Neuronal stem cell (in vitro differentiated cells): Measurements from ENCODE around the gene TMEM114.

Experiments
- DNase-seq: peaks from one replicate; pipeline ENCODE4 v3.0.0-alpha.2; 2013; ENCODE audit warnings: low spot score
- H2AFZ ChIP-seq: one replicate; pipeline ENCODE4 v1.6.1; 2013; ENCODE audit warnings: mild to moderate bottlenecking, low read length, inconsistent platforms
- H2AK5ac ChIP-seq: 2 replicates; pipeline ENCODE4 v1.6.1; 2013; ENCODE audit warnings: low read depth, mild to moderate bottlenecking, inconsistent platforms, low read length, moderate library complexity, mixed read lengths
- H2BK120ac ChIP-seq: 2 replicates; pipeline ENCODE4 v1.6.1; 2013; ENCODE audit warnings: low read depth, mild to moderate bottlenecking, inconsistent platforms, low read length, moderate library complexity, mixed read lengths
- H2BK12ac ChIP-seq: one replicate; pipeline ENCODE4 v1.6.1; 2013; ENCODE audit warnings: low read length, inconsistent platforms
- H2BK15ac ChIP-seq: 2 replicates; pipeline ENCODE4 v1.6.1; 2013; ENCODE audit warnings: mild to moderate bottlenecking, low read length, inconsistent platforms, mixed read lengths
- H2BK5ac ChIP-seq: one replicate; pipeline ENCODE4 v1.6.1; 2013; ENCODE audit warnings: inconsistent platforms, mild to moderate bottlenecking, low read length, moderate library complexity
- H3K14ac ChIP-seq: one replicate; pipeline ENCODE4 v1.6.1; 2013; ENCODE audit warnings: low read length, inconsistent platforms
- H3K18ac ChIP-seq: 2 replicates; pipeline ENCODE4 v1.6.1; 2013; ENCODE audit warnings: low read length, inconsistent platforms
- H3K23ac ChIP-seq: 2 replicates; pipeline ENCODE4 v1.6.1; 2013; ENCODE audit warnings: low read depth, mild to moderate bottlenecking, mixed read lengths, low read length, inconsistent platforms; ENCODE audit not compliant: poor library complexity
- H3K27ac ChIP-seq: replicated peaks from 3 replicates; pipeline ENCODE4 v1.5.1; 2013; ENCODE audit warnings: low read length, inconsistent platforms
- H3K27me3 ChIP-seq, 3 experiments: 2 replicates each; pipeline ENCODE4 v1.6.1; 2013; ENCODE audit warnings: low read length in 3 of 3, mild to moderate bottlenecking in 2 of 3, inconsistent platforms in 1 of 3, low read depth in 1 of 3, mixed read lengths in 1 of 3, moderate library complexity in 1 of 3; ENCODE audit not compliant: control insufficient read depth in 3 of 3, insufficient read depth in 3 of 3
- H3K36me3 ChIP-seq, 2 donors: replicated peaks in 1 of 2; 2 replicates each; pipeline ENCODE4 v1.6.1; 2013; ENCODE audit warnings: low read length in 2 of 2; ENCODE audit not compliant: control insufficient read depth in 2 of 2, insufficient read depth in 2 of 2
- H3K4ac ChIP-seq: 2 replicates; pipeline ENCODE4 v1.6.1; 2013; ENCODE audit warnings: inconsistent platforms, mild to moderate bottlenecking, low read length, moderate library complexity
- H3K4me1 ChIP-seq, 2 donors: 1 replicate in 1 of 2; 2 replicates in 1 of 2; pipeline ENCODE4 v1.6.1; 2013; ENCODE audit warnings: low read length in 2 of 2, low read depth in 1 of 2; ENCODE audit not compliant: control insufficient read depth in 2 of 2, insufficient read depth in 1 of 2
- H3K4me2 ChIP-seq: one replicate; pipeline ENCODE4 v1.6.1; 2013; ENCODE audit warnings: mild to moderate bottlenecking, low read length, inconsistent platforms; ENCODE audit not compliant: insufficient read depth, poor library complexity, severe bottlenecking
- H3K4me3 ChIP-seq, 2 donors: 2 replicates each; pipeline ENCODE4 v1.5.1; 2013; ENCODE audit warnings: low read length in 2 of 2, mild to moderate bottlenecking in 2 of 2, inconsistent platforms in 1 of 2, moderate library complexity in 1 of 2
- H3K79me1 ChIP-seq: one replicate; pipeline ENCODE4 v1.6.1; 2013; ENCODE audit warnings: low read depth, mild to moderate bottlenecking, inconsistent platforms, low read length, moderate library complexity
- H3K9ac ChIP-seq: one replicate; pipeline ENCODE4 v1.6.1; 2013; ENCODE audit warnings: mild to moderate bottlenecking, low read depth, low read length, inconsistent platforms; ENCODE audit not compliant: poor library complexity
- H3K9me3 ChIP-seq, 2 donors: replicated peaks in 1 of 2; 2 replicates each; pipeline versions ENCODE3 to v1.6.1; 2013; ENCODE audit warnings: low read length in 2 of 2, mild to moderate bottlenecking in 2 of 2, inconsistent platforms in 1 of 2, low read depth in 1 of 2, mixed read lengths in 1 of 2, moderate library complexity in 1 of 2; ENCODE audit not compliant: control insufficient read depth in 2 of 2, insufficient read depth in 1 of 2
- H4K8ac ChIP-seq: one replicate; pipeline ENCODE4 v1.6.1; 2013; ENCODE audit warnings: low read depth, mild to moderate bottlenecking, inconsistent platforms, low read length, moderate library complexity
- H4K91ac ChIP-seq: one replicate; pipeline ENCODE4 v1.6.1; 2013; ENCODE audit warnings: low read length, low read depth, mild to moderate bottlenecking, inconsistent platforms; ENCODE audit not compliant: poor library complexity
- WGBS, 2 donors: extraction: QIAGEN DNeasy Blood & Tissue Kit; methylation state at CpG; one replicate each; pipeline ENCODE4 v1.1.7; 2013; ENCODE audit warnings: missing lambda C conversion rate in 2 of 2, mixed read lengths in 1 of 2; ENCODE audit not compliant: insufficient read length in 2 of 2, insufficient replicate concordance in 1 of 2; ENCODE audit errors: extremely low coverage in 2 of 2; 5-methylcytosine and 5-hydroxymethylcytosine counted together

The TMEM114 gene

DNA sequence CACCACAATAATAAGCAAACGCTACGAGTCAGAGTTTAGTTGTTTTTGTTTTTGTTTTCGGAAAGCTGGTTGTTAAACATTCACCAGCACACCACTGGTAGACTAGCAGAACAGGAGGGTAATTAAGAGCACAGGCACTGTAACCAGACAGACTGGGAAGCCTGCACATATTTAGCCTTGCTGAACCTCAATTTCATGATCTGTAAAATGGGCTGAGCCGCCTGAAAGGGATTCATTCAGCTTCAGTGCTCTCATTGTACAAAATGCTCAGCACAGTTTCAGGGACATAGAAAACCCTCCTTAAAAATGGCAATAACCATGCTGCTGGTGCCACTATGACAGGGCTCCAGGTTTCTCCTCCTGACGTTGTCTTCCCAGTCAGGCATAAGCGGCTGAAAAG lies 66.4 kb downstream of the TMEM114 start:
- no peak overlapping the region for H3K18ac ChIP-seq
- no peak overlapping the region for H2AK5ac ChIP-seq
- H3K23ac ChIP-seq: no peak overlapping the region
- H3K4me2 ChIP-seq: no peak overlapping the region
- no peak overlapping the region for H3K27ac ChIP-seq
- H3K4me3 ChIP-seq: no peak overlapping the region
- H3K36me3 ChIP-seq: no peaks in the 10 kb centered on the region
- no CpG with 5 or more reads among the region's 6 CpGs for WGBS, 2 donors
- no peak overlapping the region for H2BK12ac ChIP-seq
- H2BK5ac ChIP-seq: no peak overlapping the region
- DNase-seq: no peak
- peaks cover 0 to 15% (median 0%) of the 10 kb centered on the region in 3 experiments for H3K27me3 ChIP-seq
- no peak overlapping the region for H2BK120ac ChIP-seq
- H3K79me1 ChIP-seq: no peaks in the 10 kb centered on the region
- H3K4me1 ChIP-seq: peaks cover 0 to 4% of the 10 kb centered on the region in 2 donors
- H3K9me3 ChIP-seq: no peaks in the 10 kb centered on the region
- H2AFZ ChIP-seq: no peak overlapping the region
- H2BK15ac ChIP-seq: no peak overlapping the region
- no peak overlapping the region for H4K8ac ChIP-seq
- H4K91ac ChIP-seq: no peak overlapping the region
- H3K14ac ChIP-seq: no peak overlapping the region
- H3K9ac ChIP-seq: no peak overlapping the region
- H3K4ac ChIP-seq: no peak overlapping the region

DNA sequence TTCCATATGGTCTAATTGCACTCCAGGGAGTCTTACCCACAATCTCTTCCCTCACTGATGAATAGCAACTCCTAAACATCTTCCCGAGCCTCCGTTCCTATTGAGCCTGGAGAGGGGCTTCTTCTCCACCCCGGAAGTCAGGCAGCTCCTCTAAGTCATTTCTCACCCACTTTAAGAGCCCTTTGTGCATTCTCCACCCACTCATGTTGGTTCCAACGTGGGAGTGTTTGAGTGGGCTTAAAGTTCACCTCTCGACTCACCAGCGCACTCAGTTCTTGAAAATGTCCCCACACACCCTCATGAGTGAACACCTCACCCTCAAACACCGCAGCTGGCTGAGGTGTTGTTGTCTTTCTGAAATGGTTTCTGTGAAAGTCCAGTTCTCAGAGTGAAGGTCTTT lies 67.6 kb downstream of the TMEM114 start:
- Histone ChIP-seq H3K4me2 (no peak overlapping the region), H3K79me1 (no peaks in the 10 kb centered on the region), H3K36me3 (no peaks in the 10 kb centered on the region), H2BK120ac (no peak overlapping the region), H2AFZ (no peak overlapping the region), H3K9ac (no peak overlapping the region), H3K23ac (no peak overlapping the region), H3K18ac (no peak overlapping the region), H3K4me1 (peaks cover 0 to 2% of the 10 kb centered on the region in 2 donors), H3K4ac (no peak overlapping the region), H4K91ac (no peak overlapping the region), H3K27ac (no peak overlapping the region), H2BK12ac (no peak overlapping the region), H3K27me3 (peaks cover 0 to 9% (median 0%) of the 10 kb centered on the region in 3 experiments), H2BK5ac (no peak overlapping the region), H2BK15ac (no peak overlapping the region), H3K4me3 (no peak overlapping the region), H4K8ac (no peak overlapping the region), H2AK5ac (no peak overlapping the region), H3K14ac (no peak overlapping the region), H3K9me3 (no peaks in the 10 kb centered on the region)
- DNase-seq: no peak
- WGBS, 2 donors: no CpG with 5 or more reads among the region's 7 CpGs

- no peaks in the 10 kb centered on the region for H3K9me3 ChIP-seq
- H2BK15ac ChIP-seq: no peak overlapping the region
- no peak overlapping the region for H3K14ac ChIP-seq
- H3K9ac ChIP-seq: no peak overlapping the region
- no CpG with 5 or more reads among the region's 5 CpGs for WGBS, 2 donors
- no peaks in the 10 kb centered on the region for H3K36me3 ChIP-seq
- H3K4me3 ChIP-seq: no peak overlapping the region
- peaks cover 0 to 2% of the 10 kb centered on the region in 2 donors for H3K4me1 ChIP-seq
- no peak overlapping the region for H4K8ac ChIP-seq
- no peak overlapping the region for H2BK12ac ChIP-seq
- H3K27ac ChIP-seq: no peak overlapping the region
- peaks cover 0 to 7% (median 0%) of the 10 kb centered on the region in 3 experiments for H3K27me3 ChIP-seq
- H3K18ac ChIP-seq: no peak overlapping the region
- H3K23ac ChIP-seq: no peak overlapping the region
- DNase-seq: no peak
- no peak overlapping the region for H2AK5ac ChIP-seq
- no peak overlapping the region for H3K4ac ChIP-seq
- H4K91ac ChIP-seq: no peak overlapping the region
- H3K4me2 ChIP-seq: no peak overlapping the region
- H2AFZ ChIP-seq: no peak overlapping the region
- no peak overlapping the region for H2BK5ac ChIP-seq
- no peaks in the 10 kb centered on the region for H3K79me1 ChIP-seq
- H2BK120ac ChIP-seq: no peak overlapping the region
Measured at GRCh38 chr16:8519643-8520042, 70.7 kb downstream of the TMEM114 start.
